Measurements from ENCODE around the gene RIPOR3. TPM values are rescaled to one million over a fixed set of nuclear protein-coding genes. Genes with fewer than 3 reads are reported as not detected.
"Not testable (repeated sequence)": the region's sequence is repeated elsewhere in the genome, so short reads cannot be mapped to it uniquely, and the experiment has no call there.

Gene RIPOR3
- total RNA-seq, 1 donor from 2014 or later, result not detected

DNA sequence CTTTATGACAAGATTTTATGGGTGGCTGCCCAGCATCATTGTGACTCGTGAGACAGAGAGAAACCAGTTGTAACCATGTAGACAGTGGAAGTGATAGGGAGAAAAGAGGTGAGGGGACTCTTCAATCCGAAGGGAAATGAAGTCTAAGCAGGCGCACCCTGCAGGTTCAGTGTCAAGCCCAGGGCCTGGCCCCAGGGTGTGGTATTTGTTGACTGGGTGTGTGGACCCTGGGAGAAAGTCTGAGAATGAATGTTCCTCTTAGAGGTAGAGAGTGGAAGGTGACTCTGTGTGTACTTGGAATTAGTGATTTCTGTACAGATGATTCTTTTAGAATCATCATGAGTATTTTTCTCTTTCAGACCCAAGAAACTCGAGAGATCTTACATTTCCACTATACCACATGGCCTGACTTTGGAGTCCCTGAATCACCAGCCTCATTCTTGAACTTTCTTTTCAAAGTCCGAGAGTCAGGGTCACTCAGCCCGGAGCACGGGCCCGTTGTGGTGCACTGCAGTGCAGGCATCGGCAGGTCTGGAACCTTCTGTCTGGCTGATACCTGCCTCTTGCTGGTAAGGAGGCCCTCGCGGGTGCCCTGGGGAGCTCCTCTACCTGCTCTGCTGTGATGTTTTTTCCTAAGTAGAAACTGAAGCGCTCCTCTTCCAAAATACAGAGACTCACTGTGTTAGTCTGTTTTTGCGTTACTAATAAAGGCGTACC, 113.1 kb downstream of the RIPOR3 start:
- intact Hi-C loops (cut with micrococcal nuclease), result no loop called here

DNA sequence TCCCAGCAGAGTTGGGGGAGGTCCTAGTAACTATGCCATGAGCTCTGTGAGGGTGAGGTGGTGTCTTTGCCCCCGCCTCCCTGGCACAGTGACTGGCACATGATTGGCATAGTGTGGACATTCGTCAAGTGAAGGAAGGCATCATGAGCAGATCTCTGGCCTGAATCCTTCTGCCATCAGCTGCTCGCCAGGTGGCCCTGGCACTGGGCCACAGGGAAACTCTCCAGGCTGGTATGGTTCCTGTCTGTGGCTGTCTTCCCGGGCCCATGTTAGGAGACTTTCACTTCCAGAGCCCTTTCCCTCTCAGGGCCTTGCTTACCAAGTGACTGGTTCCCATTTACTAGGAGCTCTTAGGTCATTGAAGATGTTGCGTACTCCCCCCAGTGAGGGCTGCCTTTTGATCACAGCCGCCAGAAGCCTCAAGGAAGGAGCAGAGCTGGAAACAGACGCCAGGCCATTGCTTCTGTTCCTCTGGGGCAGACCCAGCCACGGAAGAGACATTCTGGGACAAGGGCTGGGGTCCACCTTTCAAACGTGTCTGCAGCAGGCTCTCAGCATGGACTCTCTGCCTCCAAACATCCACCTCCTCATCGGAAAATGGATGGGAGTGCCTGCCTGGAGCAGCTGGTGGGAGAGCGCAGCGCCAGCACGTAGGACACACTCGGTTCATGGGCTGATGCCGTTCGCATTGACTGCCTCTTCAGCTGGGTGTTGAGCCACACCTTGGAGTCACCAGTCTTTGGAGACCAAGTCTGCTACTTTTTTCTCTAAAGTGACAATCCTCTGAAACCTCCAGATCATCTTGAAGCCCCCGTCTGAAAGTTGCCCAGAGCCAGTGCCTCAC, 113.9 kb downstream of the RIPOR3 start:
- intact Hi-C loops (cut with micrococcal nuclease), result no loop called here

DNA sequence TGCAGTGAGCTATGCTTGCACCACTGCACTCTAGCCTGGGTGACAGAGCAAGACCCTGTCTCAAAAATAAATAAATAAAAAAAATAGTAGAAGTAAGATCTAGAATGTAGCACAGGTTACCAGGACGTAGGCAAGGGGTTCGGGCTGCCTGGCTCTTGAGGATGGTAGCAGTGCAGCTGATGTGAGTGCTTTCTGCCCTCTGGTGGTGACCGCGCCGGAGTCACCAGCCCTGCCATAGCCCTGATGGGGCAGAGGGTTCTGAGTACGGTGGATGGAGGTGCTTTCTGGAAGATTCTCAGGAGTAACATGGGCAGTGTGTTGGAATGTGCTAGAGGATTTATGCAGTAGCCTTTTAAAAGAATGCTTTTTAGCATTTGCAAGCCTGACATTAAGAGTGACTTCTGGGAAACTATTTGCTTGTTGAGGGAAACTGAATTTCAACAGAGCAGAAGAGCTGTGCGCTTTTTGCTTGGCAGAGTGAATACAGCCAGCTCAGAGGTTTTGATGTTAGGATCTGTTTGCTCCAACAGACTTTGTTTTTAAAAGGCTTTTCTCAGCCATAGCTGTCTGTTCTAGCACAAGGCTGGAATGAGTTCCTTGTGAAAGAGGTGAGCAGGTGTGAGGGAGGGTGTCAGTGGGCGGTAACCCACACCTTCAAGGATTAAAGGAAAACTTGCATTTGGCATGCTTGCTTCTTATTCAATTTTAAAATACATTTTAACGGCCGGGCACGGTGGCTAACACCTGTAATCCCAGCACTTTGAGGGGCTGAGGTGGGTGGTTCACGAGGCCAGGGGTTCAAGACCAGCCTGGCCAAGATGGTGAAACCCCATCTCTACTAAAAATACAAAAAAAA, 115.2 kb downstream of the RIPOR3 start:
- intact Hi-C loops (cut with micrococcal nuclease), result loop anchor here (1.0 kb wide), 2 partner anchors 98 to 390 kb away; no protein-coding TSS in a partner anchor

DNA sequence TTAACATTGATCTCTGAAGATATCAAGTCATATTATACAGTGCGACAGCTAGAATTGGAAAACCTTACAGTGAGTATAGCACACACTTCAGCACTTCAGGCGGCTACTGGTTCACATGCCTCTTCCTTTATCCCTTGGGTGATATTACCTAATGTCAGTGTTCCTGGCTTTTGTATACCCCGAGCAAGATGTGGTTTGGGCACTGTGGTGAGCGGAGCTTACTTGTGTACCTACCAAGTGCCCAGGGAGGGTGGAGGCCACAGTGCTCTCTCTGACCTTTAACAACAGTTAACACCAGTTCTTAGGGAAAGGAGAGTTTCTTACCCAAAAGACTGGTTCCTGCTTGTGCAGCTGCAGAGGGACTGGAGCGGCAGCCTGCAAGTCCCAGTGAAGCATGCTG, 116.8 kb downstream of the RIPOR3 start:
- intact Hi-C loops (cut with micrococcal nuclease), result no loop called here

DNA sequence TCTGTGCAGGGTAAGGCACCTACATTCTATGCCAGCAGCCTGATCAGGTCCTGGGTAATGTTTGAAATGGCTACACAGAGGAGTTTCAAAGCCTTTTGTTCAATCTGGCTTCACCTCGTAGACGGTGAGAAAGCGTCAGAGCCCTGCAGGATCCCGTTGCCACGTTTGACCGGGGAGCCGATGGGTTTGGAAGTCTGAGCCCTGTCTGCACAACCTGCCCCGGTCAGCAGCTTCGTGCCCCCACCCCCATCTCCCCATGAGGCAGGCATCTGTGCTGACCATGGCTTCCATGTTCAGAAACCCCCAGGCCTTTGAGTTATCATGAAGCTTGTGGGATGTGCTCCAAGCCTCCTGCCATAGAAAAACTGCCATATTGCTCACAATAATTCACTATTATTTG, 117.2 kb downstream of the RIPOR3 start:
- intact Hi-C loops (cut with micrococcal nuclease), result no loop called here

DNA sequence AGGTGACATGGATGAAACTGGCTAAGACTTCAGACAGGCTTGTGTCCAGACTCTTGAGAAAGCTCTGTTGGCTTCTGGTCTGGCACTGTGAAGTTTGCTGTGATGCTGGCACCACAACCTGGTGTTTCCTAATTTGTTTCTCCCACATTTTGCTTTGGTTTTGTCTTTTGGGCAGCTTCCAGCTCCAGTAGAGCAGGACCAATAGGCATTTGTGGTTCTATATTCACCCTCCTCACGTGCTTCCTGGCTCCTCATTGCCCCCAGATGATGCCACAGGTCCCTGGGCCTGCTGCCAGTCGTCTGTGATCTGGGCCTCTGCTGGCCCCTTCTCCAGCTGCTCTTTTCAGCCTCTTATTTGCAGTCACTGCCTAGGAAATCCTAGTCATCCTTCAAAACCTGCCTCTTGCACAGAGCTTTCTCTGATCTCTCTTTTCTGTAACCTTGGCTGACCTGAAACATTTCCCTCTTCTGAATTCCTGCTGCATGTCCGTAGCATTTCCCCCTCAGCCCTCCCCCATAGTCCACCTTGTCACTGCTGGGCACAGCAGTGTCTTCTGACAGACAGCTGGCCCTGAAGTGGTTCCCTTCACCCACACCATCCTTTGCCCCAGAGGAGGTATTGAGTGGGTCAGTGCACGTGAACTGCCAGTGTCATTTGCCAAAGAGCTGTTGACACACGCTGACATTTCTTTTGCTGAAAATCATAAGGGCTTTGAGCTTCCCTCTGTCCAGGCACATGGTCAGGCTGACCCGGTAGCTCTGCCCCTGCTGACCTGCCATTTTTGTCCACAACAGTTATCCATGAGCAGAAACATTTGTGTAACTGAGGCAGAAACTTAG, 118.2 kb downstream of the RIPOR3 start:
- intact Hi-C loops (cut with micrococcal nuclease), result no loop called here

DNA sequence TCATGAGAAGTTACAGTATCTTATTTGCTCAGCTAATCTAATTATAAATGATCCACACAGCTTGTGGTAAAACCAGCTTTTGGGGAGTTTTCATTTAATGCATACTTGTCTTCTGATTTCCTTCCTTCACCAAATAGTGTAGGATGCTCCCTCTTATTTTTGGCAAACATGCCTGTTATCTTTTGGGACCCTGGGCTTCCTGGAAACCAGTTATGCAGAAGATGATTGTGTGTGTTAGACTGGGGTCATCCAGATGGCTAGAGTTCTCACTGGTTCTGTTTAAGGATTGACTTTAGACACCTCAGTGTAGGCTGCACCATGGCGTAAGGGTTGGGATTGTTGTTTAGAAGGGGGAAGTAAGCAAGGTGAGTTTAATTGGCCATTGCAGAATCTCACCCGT, 119.9 kb downstream of the RIPOR3 start:
- intact Hi-C loops (cut with micrococcal nuclease), result loop anchor here (2.0 kb wide), 1 partner anchor 185 kb away; no protein-coding TSS in a partner anchor

DNA sequence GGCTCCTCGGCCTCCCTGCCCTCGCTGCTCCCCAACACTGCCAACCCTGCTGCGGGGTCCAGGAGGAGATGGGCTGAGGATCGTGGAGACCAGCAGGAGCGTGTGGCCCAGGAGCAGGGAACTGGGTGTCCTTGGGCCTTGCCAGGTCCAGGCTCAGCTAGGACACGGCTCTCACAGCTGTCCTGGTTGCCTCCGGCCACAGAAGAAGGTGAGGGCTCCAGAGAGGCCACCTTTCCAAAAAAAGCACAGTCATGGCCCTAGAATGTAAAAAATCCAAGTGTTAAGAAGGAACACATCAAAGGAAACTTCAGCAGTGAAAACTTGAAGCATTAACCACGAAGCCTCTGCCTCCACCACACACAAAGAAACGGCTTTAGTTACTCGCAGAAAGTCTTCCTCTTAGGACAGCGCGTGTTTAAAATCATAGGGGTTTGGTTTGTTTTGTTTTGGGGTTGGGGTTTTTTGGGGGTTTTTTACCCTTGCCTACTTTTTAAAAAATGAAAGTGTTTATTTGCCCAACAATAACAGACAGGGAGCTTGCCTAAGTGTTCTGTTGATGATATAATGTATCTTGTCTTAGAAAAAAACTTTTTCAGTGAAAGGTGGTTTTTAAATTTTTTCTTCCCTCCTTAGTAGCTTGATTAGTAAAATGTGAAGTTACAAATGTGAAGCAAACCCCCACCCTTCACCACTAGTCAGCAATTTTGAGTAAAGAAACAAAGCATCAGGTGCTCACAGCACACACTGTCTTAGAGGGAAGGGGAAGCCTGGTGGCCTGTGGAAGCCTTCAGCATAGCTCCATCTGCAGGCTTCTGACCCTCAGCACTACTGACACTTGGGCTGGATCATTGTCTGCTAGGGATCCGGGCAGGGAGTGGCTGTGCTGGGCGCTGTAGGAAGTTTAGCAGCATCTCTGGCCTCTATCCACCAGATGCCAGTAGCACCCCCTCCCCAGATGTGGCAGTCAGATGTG, 121.2 kb downstream of the RIPOR3 start:
- intact Hi-C loops (cut with micrococcal nuclease), result loop anchor here (1.0 to 2.0 kb wide), 8 partner anchors 9 to 378 kb away; partner anchors contain the start of gene PTPN1

DNA sequence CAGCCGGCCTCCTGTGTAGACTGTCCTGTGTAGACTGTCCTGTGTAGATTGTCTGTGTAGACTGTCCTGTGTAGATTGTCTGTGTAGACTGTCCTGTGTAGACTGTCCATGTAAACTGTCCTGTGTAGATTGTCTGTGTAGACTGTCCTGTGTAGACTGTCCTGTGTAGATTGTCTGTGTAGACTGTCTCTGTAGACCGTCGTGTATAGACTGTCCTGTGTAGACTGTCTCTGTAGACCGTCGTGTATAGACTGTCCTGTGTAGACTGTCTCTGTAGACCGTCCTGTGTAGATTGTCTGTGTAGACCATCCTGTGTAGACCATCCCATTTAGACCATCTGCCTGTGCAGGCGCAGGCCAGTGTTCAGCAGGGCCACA, 121.9 kb downstream of the RIPOR3 start:
- intact Hi-C loops (cut with micrococcal nuclease), result not testable (repeated sequence)

DNA sequence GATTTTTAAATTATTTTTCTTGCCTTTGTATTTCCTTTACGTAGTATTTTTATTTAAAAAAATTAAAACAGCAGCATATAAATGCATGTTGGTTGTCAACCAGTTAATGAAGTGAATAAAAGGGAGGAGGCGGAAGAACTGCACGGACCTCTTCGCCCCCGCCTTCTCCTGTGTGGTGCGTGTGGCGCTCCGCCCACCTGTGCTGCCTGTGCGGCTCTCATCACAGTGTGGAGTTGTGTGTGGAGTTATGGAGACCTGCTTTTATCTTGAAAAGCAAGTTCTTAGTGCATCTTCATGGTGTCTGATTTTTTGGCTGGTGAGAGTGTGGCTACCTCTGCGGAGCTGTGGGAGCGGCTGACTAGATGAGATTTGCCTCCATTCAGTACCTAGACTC, 122.8 kb downstream of the RIPOR3 start:
- intact Hi-C loops (cut with micrococcal nuclease), result no loop called here

DNA sequence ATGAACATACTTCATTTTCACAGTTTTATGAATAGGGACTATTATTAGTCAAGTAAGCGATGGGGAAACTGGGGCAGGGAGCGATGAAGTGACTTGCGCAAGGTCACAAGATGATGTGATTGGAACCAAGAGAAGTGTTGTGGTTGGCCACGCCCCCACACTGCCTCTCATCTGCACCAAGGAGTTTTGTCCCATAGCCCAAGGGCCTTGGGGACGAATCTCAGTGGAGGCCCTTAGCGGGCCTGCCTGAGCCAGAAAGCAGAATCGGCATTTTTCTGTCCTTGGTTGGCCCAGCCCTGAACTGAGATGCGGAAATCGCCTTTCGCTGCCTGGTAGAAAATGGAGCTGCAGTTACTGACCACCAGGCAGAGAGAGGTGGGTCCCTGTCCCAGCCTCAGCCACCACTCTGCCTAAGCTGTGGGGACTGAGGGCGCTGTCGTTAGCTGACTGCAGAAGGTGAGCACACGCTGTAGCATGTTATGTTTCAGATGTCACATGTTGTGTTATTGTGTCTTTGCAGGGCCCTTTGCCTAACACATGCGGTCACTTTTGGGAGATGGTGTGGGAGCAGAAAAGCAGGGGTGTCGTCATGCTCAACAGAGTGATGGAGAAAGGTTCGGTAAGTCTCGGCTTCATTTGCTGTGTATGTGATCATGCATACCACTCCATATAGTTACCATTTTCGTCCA, 123.3 kb downstream of the RIPOR3 start:
- intact Hi-C loops (cut with micrococcal nuclease), result no loop called here

DNA sequence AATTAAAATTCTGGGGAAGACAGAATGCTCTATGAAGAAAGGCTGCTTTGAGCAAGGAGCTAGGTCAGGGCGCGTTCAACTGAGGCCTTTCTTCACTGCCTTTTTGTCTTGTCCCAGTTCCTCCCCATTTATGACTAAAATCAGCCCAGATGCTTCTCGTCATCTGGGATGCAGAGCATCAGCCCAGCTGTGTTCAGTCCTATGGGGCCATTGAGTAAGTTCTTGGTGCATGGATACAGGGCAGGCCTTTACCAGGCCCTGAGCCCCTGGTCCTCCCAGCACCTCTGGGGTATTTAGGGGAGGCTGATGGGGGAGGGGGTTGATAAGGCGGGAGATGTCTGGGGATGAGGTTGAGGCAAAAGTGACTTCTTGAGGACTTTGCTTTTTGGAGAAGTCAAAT, 125.5 kb downstream of the RIPOR3 start:
- intact Hi-C loops (cut with micrococcal nuclease), result no loop called here

DNA sequence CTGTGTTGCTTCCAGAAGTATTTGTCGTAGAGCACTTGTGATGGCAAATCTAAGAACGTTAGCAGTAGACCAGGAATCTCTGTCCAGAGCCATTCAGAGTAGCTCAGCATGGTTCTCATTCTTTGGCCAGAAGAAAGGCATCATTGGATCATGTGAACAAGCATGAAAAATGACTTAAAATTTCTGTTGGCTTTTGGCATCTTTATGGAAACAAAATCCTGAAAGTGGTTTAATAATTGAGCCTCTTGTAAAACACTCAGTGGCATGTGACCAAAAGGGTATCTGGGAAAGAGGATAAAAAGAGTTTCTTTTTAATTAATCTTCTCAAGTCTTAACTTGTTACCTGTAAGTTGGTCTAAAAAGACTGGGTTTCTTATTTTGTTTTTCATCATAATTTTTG, 126.0 kb downstream of the RIPOR3 start:
- intact Hi-C loops (cut with micrococcal nuclease), result no loop called here

DNA sequence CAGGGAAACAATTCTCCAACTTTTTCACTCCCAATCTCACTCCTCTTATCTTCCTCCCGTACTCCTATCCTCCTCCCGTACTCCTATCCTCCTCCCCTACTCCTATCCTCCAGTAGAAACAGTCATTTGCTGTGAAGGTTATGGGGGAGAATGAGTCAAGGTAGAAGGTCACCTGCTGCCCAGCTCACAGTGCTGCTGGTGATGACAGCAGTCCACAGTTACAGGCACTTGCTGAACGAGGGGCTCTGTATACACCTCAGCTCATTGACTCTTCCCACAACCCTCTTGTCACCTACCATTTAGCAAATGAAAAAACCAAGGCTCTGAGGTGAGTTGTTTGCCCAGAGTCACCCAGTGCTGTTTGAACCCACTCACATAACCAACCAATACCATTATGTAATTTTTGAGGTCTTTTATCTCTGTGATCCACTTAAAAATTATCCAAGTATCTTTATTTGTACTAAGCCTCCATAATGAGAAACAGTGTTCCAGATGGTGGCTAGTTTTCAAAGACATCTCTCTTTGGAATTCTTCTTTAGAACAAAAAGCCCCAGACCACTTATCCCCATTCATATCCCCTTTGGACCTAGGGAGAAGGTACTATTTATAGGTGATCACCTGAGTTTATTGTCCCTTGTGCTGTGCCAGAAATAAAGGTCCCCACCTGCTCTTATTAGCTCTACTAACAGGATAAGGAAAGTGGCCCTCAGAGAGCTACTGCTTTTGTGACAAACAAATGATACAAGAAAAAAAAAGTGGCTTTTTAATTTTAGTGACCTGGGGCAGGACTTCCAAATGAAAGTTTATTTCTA, 128.0 kb downstream of the RIPOR3 start:
- intact Hi-C loops (cut with micrococcal nuclease), result no loop called here

DNA sequence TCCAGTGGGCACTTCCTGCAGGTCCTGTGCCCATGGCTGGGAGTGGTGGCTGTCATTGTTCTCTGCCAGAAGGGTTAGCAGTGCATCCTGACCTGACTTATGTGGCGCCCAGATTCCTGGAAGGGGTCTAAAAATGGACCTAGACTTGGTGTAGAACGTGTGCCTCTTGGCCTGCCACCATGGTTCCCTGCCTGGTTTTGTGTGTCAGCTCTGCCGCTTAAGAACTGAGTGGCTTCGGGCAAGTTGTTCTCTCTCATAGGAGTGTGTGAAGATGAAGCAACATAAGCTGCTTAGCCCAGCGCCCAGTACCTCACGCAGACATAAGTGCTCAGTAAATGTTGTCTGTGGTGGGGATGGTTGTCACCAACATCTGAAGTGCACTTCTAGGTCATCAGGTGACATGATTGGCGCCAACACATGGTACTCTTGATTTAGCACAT, 129.1 kb downstream of the RIPOR3 start:
- intact Hi-C loops (cut with micrococcal nuclease), result no loop called here

DNA sequence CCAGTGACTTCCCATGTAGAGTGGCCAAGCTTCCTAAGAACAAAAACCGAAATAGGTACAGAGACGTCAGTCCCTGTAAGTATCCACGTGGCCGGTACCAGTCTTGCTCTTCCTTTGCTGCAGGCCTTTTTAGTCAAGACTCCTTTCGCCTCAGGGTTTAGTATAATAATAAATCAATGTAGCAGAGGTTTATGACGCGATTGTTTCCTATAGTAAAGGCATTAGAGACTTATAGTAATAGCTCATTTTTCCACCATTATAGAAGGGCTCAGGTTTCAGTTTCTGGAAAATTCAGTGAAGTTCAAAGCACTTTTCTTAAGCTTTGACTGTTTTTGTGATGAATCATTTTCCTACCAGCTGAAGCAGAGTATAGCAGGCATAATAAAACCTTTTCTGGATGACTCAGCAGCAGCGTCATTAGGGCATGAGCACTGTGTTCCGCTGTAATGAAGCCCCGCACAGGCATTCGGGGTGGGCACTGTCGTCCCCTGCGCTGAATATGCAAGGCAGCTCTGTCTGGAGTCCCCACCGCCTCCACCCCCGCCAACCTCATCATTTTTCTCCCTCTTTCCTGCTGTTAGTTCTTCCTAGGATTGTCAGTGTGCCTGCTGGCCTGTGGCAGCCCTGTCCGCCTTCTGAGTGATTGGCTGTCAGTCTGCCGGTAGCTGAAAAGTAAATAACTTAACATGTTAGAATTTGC, 129.8 kb downstream of the RIPOR3 start:
- intact Hi-C loops (cut with micrococcal nuclease), result loop anchor here (1.0 to 2.0 kb wide), 4 partner anchors 9 to 51 kb away; partner anchors contain the start of gene PTPN1

DNA sequence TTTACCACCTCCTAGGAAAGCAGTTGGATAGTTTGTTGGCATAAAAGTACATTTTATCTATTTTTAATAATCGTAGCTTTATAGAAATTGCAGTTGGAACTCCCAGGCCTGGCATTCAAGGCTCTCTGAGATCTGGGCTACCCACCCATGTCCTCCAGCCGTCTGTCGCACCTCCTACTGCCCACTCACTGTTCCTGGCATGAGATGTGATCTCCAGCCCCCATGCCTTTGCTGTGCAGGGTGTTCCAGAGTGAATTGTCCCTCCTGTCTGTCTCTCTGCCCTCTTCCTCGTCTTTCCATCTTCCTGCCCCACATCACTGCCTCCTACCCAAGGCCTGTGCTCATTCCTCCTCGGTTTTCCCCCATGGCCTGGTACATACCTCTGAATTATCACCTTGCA, 130.5 kb downstream of the RIPOR3 start:
- intact Hi-C loops (cut with micrococcal nuclease), result loop anchor here (1.0 to 2.0 kb wide), 4 partner anchors 9 to 51 kb away; partner anchors contain the start of gene PTPN1

Measured in T-helper 1 cell treated with Interleukin-12 subunit alpha and Interleukin-12 subunit beta and Interleukin-4 antibody, amounts not matched to agents 30 ng/mL and 1 ng/mL, for 36 hours (primary cell).